DND-41 (cell line): ENCODE data around the gene ANKRD40CL.

ENCODE experiments used
- ATAC-seq: fragments of 200-7000 bp; cut with Tn5 transposase; 3 replicates; pipeline ENCODE4 v1.9.1; 2021; ENCODE audit warnings: low read depth; ENCODE audit not compliant: insufficient read depth
- DNase-seq: peaks from one replicate; pipeline ENCODE4 v3.0.0-alpha.2; 2020
- H2AFZ ChIP-seq: 2 replicates; pipeline ENCODE4 v1.6.0; 2012; ENCODE audit warnings: low read depth, low read length
- H3K27ac ChIP-seq: 2 replicates; pipeline ENCODE4 v1.5.1; 2012; ENCODE audit warnings: low read length, inconsistent platforms
- H3K27me3 ChIP-seq: fragments of 200-600 bp; sonication (generic); 2 replicates; pipeline ENCODE4 v1.6.0; 2012; ENCODE audit warnings: low read length, mild to moderate bottlenecking, inconsistent platforms; ENCODE audit not compliant: insufficient read depth, poor library complexity
- H3K36me3 ChIP-seq: 2 replicates; pipeline ENCODE4 v1.5.1; 2012; ENCODE audit warnings: low read length, inconsistent platforms; ENCODE audit not compliant: insufficient read depth
- H3K4me1 ChIP-seq: 2 replicates; pipeline ENCODE4 v1.5.1; 2012; ENCODE audit warnings: mild to moderate bottlenecking, low read length; ENCODE audit not compliant: insufficient read depth
- H3K4me2 ChIP-seq: 2 replicates; pipeline ENCODE4 v1.6.0; 2012; ENCODE audit warnings: mild to moderate bottlenecking, moderate library complexity, low read length, inconsistent platforms; ENCODE audit not compliant: insufficient read depth
- H3K4me3 ChIP-seq, 2 experiments: fragments of 200-600 bp in 1 of 2; shearing (Covaris generic) in 1 of 2; 2 replicates each; pipeline ENCODE4 v1.5.1; 2012 to 2016; ENCODE audit warnings: inconsistent platforms in 2 of 2, low read length in 2 of 2, mild to moderate bottlenecking in 2 of 2, low read depth in 1 of 2, moderate library complexity in 1 of 2
- H3K79me2 ChIP-seq: 2 replicates; pipeline ENCODE4 v1.6.0; 2012; ENCODE audit warnings: low read length, inconsistent platforms; ENCODE audit not compliant: insufficient read depth
- H3K9ac ChIP-seq: 2 replicates; pipeline ENCODE4 v1.6.0; 2012; ENCODE audit warnings: low read depth, mild to moderate bottlenecking, inconsistent platforms, low read length, moderate library complexity
- H3K9me3 ChIP-seq: 2 replicates; pipeline ENCODE4 v1.5.1; 2012; ENCODE audit warnings: low read length, moderate library complexity, mild to moderate bottlenecking, inconsistent platforms; ENCODE audit not compliant: insufficient read depth, severe bottlenecking
- H4K20me1 ChIP-seq: 2 replicates; pipeline ENCODE4 v1.6.0; 2012; ENCODE audit warnings: low read length; ENCODE audit not compliant: insufficient read depth
- CTCF ChIP-seq: IDR thresholded peaks from 2 replicates; pipeline ENCODE4 v1.5.1; 2012; ENCODE audit warnings: borderline replicate concordance, low read length, moderate library complexity, mild to moderate bottlenecking; ENCODE audit not compliant: poor library complexity, severe bottlenecking; ENCODE audit errors: extremely low read depth
- EZH2 ChIP-seq: IDR thresholded peaks from 3 replicates; pipeline ENCODE4 v1.6.1; 2012; ENCODE audit warnings: borderline replicate concordance, low read depth, mild to moderate bottlenecking, moderate library complexity, low read length, inconsistent platforms; ENCODE audit not compliant: severe bottlenecking

Gene ANKRD40CL

GRCh38 chr17:50802609-50803571 lies 35.6 kb upstream of the ANKRD40CL start:
- DNase-seq = no peak
- Histone ChIP-seq H2AFZ (no peak overlapping the region), H3K27ac (no peak overlapping the region), H3K79me2 (no peaks in the 10 kb centered on the region), H3K4me2 (no peak overlapping the region), H3K36me3 (no peaks in the 10 kb centered on the region), H3K4me1 (no peaks in the 10 kb centered on the region), H3K4me3 (no peak overlapping the region), H3K27me3 (peaks cover 2% of the 10 kb centered on the region), H4K20me1 (no peaks in the 10 kb centered on the region), H3K9me3 (no peaks in the 10 kb centered on the region), H3K9ac (no peak overlapping the region)
- TF ChIP-seq CTCF (no peak), EZH2 (no peak)
- ATAC-seq = no peak

GRCh38 chr17:50800196-50800700 lies 32.9 kb upstream of the ANKRD40CL start:
- TF ChIP-seq CTCF = no peak
- TF ChIP-seq EZH2 = no peak

GRCh38 chr17:50799582-50799981 lies 32.3 kb upstream of the ANKRD40CL start:
- Histone ChIP-seq H3K27me3 (peaks cover 2% of the 10 kb centered on the region), H3K36me3 (no peaks in the 10 kb centered on the region), H2AFZ (no peak overlapping the region), H3K4me3 (no peak overlapping the region), H3K4me2 (no peak overlapping the region), H3K79me2 (no peaks in the 10 kb centered on the region), H3K9ac (no peak overlapping the region), H3K4me1 (no peaks in the 10 kb centered on the region), H4K20me1 (no peaks in the 10 kb centered on the region), H3K9me3 (no peaks in the 10 kb centered on the region), H3K27ac (no peak overlapping the region)
- ATAC-seq (no peak), DNase-seq (no peak)
- no peak for TF ChIP-seq EZH2
- no peak for TF ChIP-seq CTCF

More at GRCh38 chr17:50800196-50800700, 32.9 kb upstream of the ANKRD40CL start:
- ATAC-seq (no peak), DNase-seq (no peak)
- H3K9me3 ChIP-seq = no peaks in the 10 kb centered on the region
- no peaks in the 10 kb centered on the region for H3K36me3 ChIP-seq
- no peaks in the 10 kb centered on the region for H3K79me2 ChIP-seq
- no peak overlapping the region for H2AFZ ChIP-seq
- no peak overlapping the region for H3K4me2 ChIP-seq
- H3K4me1 ChIP-seq = no peaks in the 10 kb centered on the region
- H3K9ac ChIP-seq = no peak overlapping the region
- H3K27me3 ChIP-seq = peaks cover 2% of the 10 kb centered on the region
- H3K4me3 ChIP-seq = no peak overlapping the region
- H4K20me1 ChIP-seq = no peaks in the 10 kb centered on the region
- no peak overlapping the region for H3K27ac ChIP-seq
